Endothelial cell of umbilical vein (primary cell): ENCODE data around the gene FOXL2NB. TPM values are rescaled to one million over a fixed set of nuclear protein-coding genes. Genes with fewer than 3 reads are reported as not detected.

Experiments used
- BruUV-seq: library from RNA; stranded (reverse); fragments of 400-500 nt; replicated peaks from 2 replicates; lab custom pipeline; 2021; lab: Mats Ljungman, UMichigan
- CTCF ChIA-PET: fragments of 300-600, 350-600 bp; sonication (Branson Sonifier 250); formaldehyde crosslinking; loops from one replicate; lab custom pipeline; 2021; ENCODE audit warnings: antibody characterized with exemption, inconsistent platforms; lab: Charles Lee
- POLR2A ChIA-PET: fragments of 300-600, 350-600 bp; sonication (Branson Sonifier 250); formaldehyde crosslinking; loops from one replicate; lab custom pipeline; 2021; ENCODE audit warnings: antibody characterized with exemption, inconsistent platforms; lab: Charles Lee
- DNase-seq: peaks from one replicate; pipeline ENCODE4 v3.0.0-alpha.2; 2011; ENCODE audit warnings: low read depth, low spot score
- FAIRE-seq: peaks from 2 replicates; lab custom pipeline; 2011; peaks lifted over from hg19 to GRCh38; lab: Jason Lieb, UNC
- H2AFZ ChIP-seq: 2 replicates; pipeline ENCODE4 v1.6.0; 2012; ENCODE audit warnings: low read depth, low read length, control low read depth, inconsistent platforms
- H3K27ac ChIP-seq: 2 replicates; pipeline ENCODE4 v1.5.1; 2011; ENCODE audit warnings: low read depth, mild to moderate bottlenecking, control low read depth, low read length, moderate library complexity; ENCODE audit not compliant: insufficient read depth
- H3K27me3 ChIP-seq, 2 experiments: 2 replicates each; pipeline versions ENCODE4 v1.6.0 to v1.6.1; 2011; ENCODE audit warnings: low read length in 2 of 2, mixed read lengths in 1 of 2; ENCODE audit not compliant: control insufficient read depth in 2 of 2, insufficient read depth in 2 of 2
- H3K36me3 ChIP-seq, 2 experiments: 2 replicates in 1 of 2; 3 replicates in 1 of 2; pipeline ENCODE4 v1.5.1; 2011; ENCODE audit warnings: low read length in 2 of 2, mild to moderate bottlenecking in 1 of 2, moderate library complexity in 1 of 2; ENCODE audit not compliant: control insufficient read depth in 2 of 2, insufficient read depth in 2 of 2; ENCODE audit errors: extremely low read depth in 1 of 2
- H3K4me1 ChIP-seq: 3 replicates; pipeline ENCODE4 v1.5.1; 2011; ENCODE audit warnings: mild to moderate bottlenecking, low read length; ENCODE audit not compliant: control insufficient read depth, insufficient read depth; ENCODE audit errors: extremely low read depth
- H3K4me2 ChIP-seq: 2 replicates; pipeline ENCODE4 v1.6.1; 2011; ENCODE audit warnings: low read length, control low read depth, mixed read lengths; ENCODE audit not compliant: insufficient read depth
- H3K4me3 ChIP-seq, 3 experiments: fragments of 200-600 bp in 1 of 3; sonication (generic), shearing (Covaris generic) in 1 of 3; replicated peaks in 1 of 3; 2 replicates each; pipeline ENCODE4 v1.5.1; 2011 to 2016; ENCODE audit warnings: control low read depth in 3 of 3, low read length in 3 of 3, mild to moderate bottlenecking in 2 of 3, inconsistent platforms in 1 of 3, low read depth in 1 of 3, moderate library complexity in 1 of 3; ENCODE audit not compliant: insufficient read depth in 1 of 3
- H3K79me2 ChIP-seq: 2 replicates; pipeline ENCODE4 v1.6.0; 2012; ENCODE audit warnings: low read length, inconsistent platforms; ENCODE audit not compliant: control insufficient read depth, insufficient read depth
- H3K9ac ChIP-seq: replicated peaks from 2 replicates; pipeline ENCODE3; 2011; ENCODE audit warnings: low read length, control low read depth; ENCODE audit not compliant: insufficient read depth; ENCODE audit errors: extremely low read depth
- H3K9me1 ChIP-seq: replicated peaks from 3 replicates; pipeline ENCODE4 v1.6.0; 2011; ENCODE audit warnings: mild to moderate bottlenecking, low read length; ENCODE audit not compliant: control insufficient read depth, insufficient read depth; ENCODE audit errors: extremely low read depth
- H3K9me3 ChIP-seq: replicated peaks from 2 replicates; pipeline ENCODE4 v1.5.1; 2012; ENCODE audit warnings: low read length, inconsistent platforms; ENCODE audit not compliant: control insufficient read depth, insufficient read depth
- H4K20me1 ChIP-seq: replicated peaks from 2 replicates; pipeline ENCODE3; 2011; ENCODE audit warnings: mild to moderate bottlenecking, low read length; ENCODE audit not compliant: control insufficient read depth, insufficient read depth; ENCODE audit errors: extremely low read depth
- CTCF ChIP-seq, 2 donors: IDR thresholded peaks; 1 replicate in 1 of 2; 2 replicates in 1 of 2; pipeline ENCODE4 v1.5.1; 2011; ENCODE audit warnings: low read length in 2 of 2, mild to moderate bottlenecking in 2 of 2, moderate library complexity in 2 of 2, control low read depth in 1 of 2, inconsistent platforms in 1 of 2, low read depth in 1 of 2; ENCODE audit not compliant: insufficient read depth in 1 of 2; ENCODE audit errors: extremely low read depth in 1 of 2
- EZH2 ChIP-seq: IDR thresholded peaks from 2 replicates; pipeline ENCODE4 v1.6.1; 2012; ENCODE audit warnings: borderline replicate concordance, low read depth, mild to moderate bottlenecking, moderate library complexity, low read length, inconsistent platforms; ENCODE audit not compliant: severe bottlenecking
- FOS ChIP-seq: IDR thresholded peaks from 2 replicates; pipeline ENCODE4 v1.6.1; 2011; ENCODE audit warnings: mild to moderate bottlenecking, low read length, moderate library complexity, borderline replicate concordance; ENCODE audit not compliant: insufficient read depth
- GATA2 ChIP-seq: IDR thresholded peaks from 2 replicates; pipeline ENCODE4 v1.7.0; 2011; ENCODE audit warnings: low read depth, mild to moderate bottlenecking, moderate library complexity, mixed read lengths, low read length; ENCODE audit not compliant: insufficient read length, insufficient read depth
- JUN ChIP-seq: IDR thresholded peaks from 2 replicates; pipeline ENCODE4 v1.6.1; 2011; ENCODE audit warnings: borderline replicate concordance, low read depth; ENCODE audit not compliant: insufficient read length, insufficient read depth
- MAX ChIP-seq: IDR thresholded peaks from 2 replicates; pipeline ENCODE4 v1.6.1; 2011; ENCODE audit not compliant: insufficient read depth, insufficient read length
- MYC ChIP-seq: IDR thresholded peaks from one replicate; pipeline ENCODE4 v1.6.1; 2011; ENCODE audit warnings: mild to moderate bottlenecking, low read depth, low read length
- POLR2A ChIP-seq: IDR thresholded peaks from 2 replicates; pipeline ENCODE4 v1.6.1; 2012; ENCODE audit warnings: low read depth, mild to moderate bottlenecking, control low read depth, low read length
- POLR2AphosphoS5 ChIP-seq: IDR thresholded peaks from 2 replicates; pipeline ENCODE4 v1.6.1; 2012; ENCODE audit warnings: low read depth, mild to moderate bottlenecking, control low read depth, low read length, moderate library complexity; ENCODE audit not compliant: insufficient read depth
- dilution Hi-C: fragments of 300-500 bp; cut with MboI; formaldehyde crosslinking; loops from one replicate; pipeline ENCODE4 v1.15.0; 2019; ENCODE audit warnings: low sequenced_read_pairs; ENCODE audit not compliant: extremely low pct_ligation_motif_present
- intact Hi-C: fragments of 100-400 bp; cut with micrococcal nuclease; formaldehyde crosslinking; loops from one replicate; pipeline ENCODE4 v1.10.0; 2022
- polyA plus RNA-seq, 4 experiments: library from polyadenylated mRNA; depleted of rRNA in 3 of 4; stranded (reverse) in 3 of 4; unstranded in 1 of 4; fragments of >200 nt; gene quantifications; 2 replicates each; pipeline versions ENCODE4 v1.2.1 to v1.2.3, GENCODE V29; 2011 to 2012; ENCODE audit warnings: missing spikeins in 1 of 4
- total RNA-seq: library from RNA; stranded (reverse); gene quantifications from 2 replicates; pipeline ENCODE4 v1.2.3, GENCODE V29; 2021

The FOXL2NB gene
- total and polyA plus RNA-seq, 2 donors (not counting 3 experiments of a cell fraction or from before 2014, with no cell fraction given) = 0.01 TPM; not detected in 1

- H3K4me1 ChIP-seq = peaks cover 7% of the 10 kb centered on the region
- FAIRE-seq (no peak), DNase-seq (no peak)
- no peaks in the 10 kb centered on the region for H4K20me1 ChIP-seq
- H3K9me3 ChIP-seq = no peaks in the 10 kb centered on the region
- no peaks in the 10 kb centered on the region for H3K36me3 ChIP-seq
- no peaks in the 10 kb centered on the region for H3K9me1 ChIP-seq
- ChIA-PET POLR2A (no interaction called here), CTCF (interaction anchor here (0.6 to 3.8 kb wide), 54 partner anchors 8 to 777 kb away, joined by 3 to 63 read pairs (median 4); partner anchors contain the start of genes CEP70, ESYT3, FAIM and FOXL2)
- dilution Hi-C loops = no loop called here
- H3K27ac ChIP-seq = no peak overlapping the region
- intact Hi-C loops = loop anchor here (5.0 kb wide), 1 partner anchor 458 kb away; no protein-coding TSS in a partner anchor
- H3K79me2 ChIP-seq = no peaks in the 10 kb centered on the region
- no TSS peak for BruUV-seq
- H3K4me3 ChIP-seq = no peak overlapping the region
- H3K4me2 ChIP-seq = peak overlapping the region; percentile 36
- peaks cover 48 to 60% of the 10 kb centered on the region in 2 experiments for H3K27me3 ChIP-seq
- TF ChIP-seq FOS = no peak
- no peak for TF ChIP-seq EZH2
- no peak for TF ChIP-seq POLR2A
- TF ChIP-seq MAX = no peak
- TF ChIP-seq GATA2 = no peak
- TF ChIP-seq POLR2AphosphoS5 = no peak
- TF ChIP-seq MYC = no peak
- no peak for TF ChIP-seq JUN
- TF ChIP-seq CTCF (IDR thresholded peaks at IDR 0.05; ENCODE audit: extremely low read depth in 1 of 2, insufficient read depth in 1 of 2, low read depth in 1 of 2, low read length in 2 of 2) = no peak
- H2AFZ ChIP-seq = peak overlapping the region; percentile 12
- no peak overlapping the region for H3K9ac ChIP-seq
These were observed 11.5 kb upstream of the FOXL2NB start for GRCh38 chr3:138935505-138935862.
